Activated CD8-positive, alpha-beta memory T cell treated with anti-CD3 and anti-CD28 coated beads for 4 hours (primary cell): ENCODE measurements around the gene MCMBP.

Experiments used
- DNase-seq, 2 donors: peaks; one replicate each; pipeline ENCODE4 v3.0.0-alpha.2; 2020; ENCODE audit warnings: low read depth in 2 of 2

The MCMBP gene

DNA sequence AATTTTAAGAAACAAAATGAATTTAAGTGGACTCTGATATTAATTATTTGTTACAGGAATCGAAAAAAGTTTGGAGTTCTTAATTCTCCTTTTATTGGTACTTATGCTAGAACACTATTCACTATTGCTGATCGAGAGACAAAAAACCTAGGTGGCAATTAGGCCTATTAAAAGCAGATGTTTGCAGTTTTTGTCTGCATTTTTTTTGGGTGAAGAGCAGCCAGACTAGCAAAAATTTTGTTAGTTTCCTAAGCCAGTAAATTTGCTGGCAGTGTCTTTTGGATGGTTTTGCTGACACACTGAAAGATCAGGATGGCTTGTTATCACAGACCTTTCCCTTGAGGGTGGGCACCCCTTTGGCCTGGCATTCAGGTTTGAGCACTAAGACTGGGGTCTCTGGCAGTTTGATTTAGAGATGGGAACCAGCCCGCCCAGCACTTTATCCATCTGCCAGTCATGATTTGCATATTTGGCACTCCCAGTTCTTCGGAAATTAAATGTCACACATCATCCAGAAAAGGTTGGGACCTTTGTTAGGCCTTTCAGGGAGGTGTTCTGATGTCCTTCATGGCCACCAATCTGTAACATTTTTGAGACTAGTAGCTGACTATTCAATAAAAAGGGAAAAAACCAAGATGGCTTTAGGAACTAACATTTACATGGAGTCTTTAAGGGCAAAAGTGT is 89.5 kb downstream of the MCMBP start:
- no peak for DNase-seq

- no peak for DNase-seq
Measured at GRCh38 chr10:119781498-119781897, 91.1 kb downstream of the MCMBP start.

DNA sequence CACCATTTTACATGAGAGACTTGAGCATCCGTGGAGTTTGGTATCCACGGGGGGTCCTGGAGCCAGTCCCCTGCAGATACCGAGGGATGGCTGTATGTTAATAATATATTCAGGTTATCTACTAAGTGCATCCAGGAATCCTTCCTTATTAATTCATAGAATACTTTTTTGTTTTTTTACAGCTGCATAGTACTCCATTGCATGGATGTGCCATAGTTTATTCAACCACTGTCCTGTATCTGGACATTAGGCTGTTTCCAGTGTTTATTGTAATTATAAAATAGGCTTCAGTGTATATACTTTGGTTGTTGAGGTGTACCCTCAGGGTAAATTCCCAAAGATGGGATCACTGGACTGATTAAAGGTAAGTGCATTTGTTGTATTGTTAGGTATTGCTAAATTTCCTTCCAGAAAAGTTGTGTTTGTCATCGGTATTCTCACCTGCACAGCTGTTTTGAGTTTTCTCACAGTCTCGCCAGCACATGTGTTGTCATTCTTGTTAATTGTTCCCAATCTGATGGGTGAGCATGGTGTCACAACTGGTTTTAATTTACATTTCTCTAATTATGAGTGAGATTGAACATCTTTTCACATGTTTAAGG is 91.7 kb downstream of the MCMBP start:
- DNase-seq = no peak
